Duodenal mucosa (tissue), 2 donors: Measurements from ENCODE around the gene DPF3.

ENCODE experiments used
- H3K27ac ChIP-seq: one replicate; pipeline ENCODE4 v1.7.0; 2013; ENCODE audit warnings: low read depth, low read length
- H3K27me3 ChIP-seq, 2 donors: one replicate each; pipeline ENCODE4 v1.7.0; 2013; ENCODE audit warnings: low read length in 2 of 2, control low read depth in 1 of 2; ENCODE audit not compliant: insufficient read depth in 2 of 2, control insufficient read depth in 1 of 2
- H3K36me3 ChIP-seq, 2 donors: one replicate each; pipeline ENCODE4 v1.7.0; 2013; ENCODE audit warnings: low read length in 2 of 2, control low read depth in 1 of 2; ENCODE audit not compliant: insufficient read depth in 2 of 2, control insufficient read depth in 1 of 2
- H3K4me1 ChIP-seq, 2 donors: one replicate each; pipeline ENCODE4 v1.7.0; 2013; ENCODE audit warnings: low read length in 2 of 2, control low read depth in 1 of 2; ENCODE audit not compliant: insufficient read depth in 2 of 2, control insufficient read depth in 1 of 2
- H3K4me3 ChIP-seq, 2 donors: one replicate each; pipeline ENCODE4 v1.7.0; 2013; ENCODE audit warnings: low read length in 2 of 2, low read depth in 1 of 2
- H3K9ac ChIP-seq, 2 donors: one replicate each; pipeline ENCODE4 v1.7.0; 2013; ENCODE audit warnings: low read length in 2 of 2, low read depth in 1 of 2
- H3K9me3 ChIP-seq, 2 donors: one replicate each; pipeline ENCODE4 v1.7.0; 2013; ENCODE audit warnings: low read length in 2 of 2, control low read depth in 1 of 2; ENCODE audit not compliant: control insufficient read depth in 1 of 2

The DPF3 gene

DNA sequence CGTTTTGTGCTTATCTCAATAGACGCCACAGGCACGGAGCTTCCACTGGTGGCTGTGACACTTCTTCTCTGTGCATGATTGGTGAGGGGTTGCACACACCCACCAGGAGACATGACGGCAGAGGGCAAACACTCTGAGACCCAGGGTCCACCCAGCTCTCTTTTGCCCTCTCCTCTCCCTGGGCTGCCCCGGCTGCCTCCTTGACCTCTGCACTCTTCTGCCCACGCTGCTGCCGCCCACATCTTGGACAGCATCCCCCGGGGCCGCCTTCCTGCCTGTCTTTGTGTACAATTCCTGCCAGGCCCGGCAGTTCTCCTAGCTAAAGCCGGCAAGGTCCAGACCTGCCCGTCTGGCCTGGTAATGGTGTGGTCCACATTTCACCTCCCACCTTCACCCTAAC, 44.7 kb downstream of the DPF3 start:
- Histone ChIP-seq H3K4me1 (peaks cover 0 to 7% of the 10 kb centered on the region in 2 donors), H3K36me3 (no peaks in the 10 kb centered on the region), H3K27ac (no peak overlapping the region), H3K4me3 (no peak overlapping the region), H3K9ac (no peak overlapping the region), H3K27me3 (no peaks in the 10 kb centered on the region), H3K9me3 (no peaks in the 10 kb centered on the region)

DNA sequence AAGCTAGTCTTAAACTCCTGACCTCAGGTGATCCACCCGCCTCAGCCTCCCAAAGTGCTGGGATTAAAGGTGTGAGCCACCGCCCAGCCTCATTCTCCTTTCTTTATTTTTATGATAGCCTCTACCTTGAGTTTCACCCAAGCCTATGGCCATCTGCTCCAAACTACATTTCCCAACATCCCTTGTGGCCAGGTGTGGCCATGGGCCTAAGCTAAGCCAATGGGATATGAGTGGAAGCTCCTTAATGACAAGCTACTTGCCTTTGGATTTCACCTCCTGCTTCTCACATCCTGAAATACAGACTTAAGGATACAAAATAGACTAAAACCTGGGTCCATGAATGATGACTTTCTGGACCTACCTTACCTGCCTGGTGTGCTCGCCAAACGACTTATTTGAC, 46.2 kb downstream of the DPF3 start:
- Histone ChIP-seq H3K27ac (no peak overlapping the region), H3K4me3 (no peak overlapping the region), H3K9ac (no peak overlapping the region), H3K36me3 (no peaks in the 10 kb centered on the region), H3K9me3 (no peaks in the 10 kb centered on the region), H3K4me1 (peaks cover 0 to 7% of the 10 kb centered on the region in 2 donors), H3K27me3 (no peaks in the 10 kb centered on the region)

DNA sequence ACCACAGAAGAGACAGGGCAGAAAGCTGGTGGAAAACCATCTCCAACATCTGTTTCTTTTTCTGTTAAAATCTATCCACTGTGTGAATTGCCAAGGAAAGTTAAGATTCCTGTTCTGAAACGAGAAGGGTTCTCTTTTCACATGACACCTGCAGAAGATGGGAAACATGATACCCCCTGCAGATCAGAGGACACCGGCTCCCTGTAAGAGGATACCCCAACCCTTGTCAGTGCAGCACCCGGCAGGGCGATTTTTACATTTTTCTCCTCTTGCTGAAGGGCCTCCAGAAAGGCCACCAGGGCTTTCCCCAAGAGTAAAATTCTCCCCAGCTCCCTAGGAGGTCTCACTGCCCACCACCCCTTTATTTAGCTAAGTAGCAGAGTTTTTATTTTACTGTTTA, 48.2 kb downstream of the DPF3 start:
- no peak overlapping the region for H3K27ac ChIP-seq
- no peak overlapping the region for H3K9ac ChIP-seq
- no peaks in the 10 kb centered on the region for H3K9me3 ChIP-seq
- peaks cover 0 to 6% of the 10 kb centered on the region in 2 donors for H3K4me1 ChIP-seq
- no peak overlapping the region for H3K4me3 ChIP-seq
- no peaks in the 10 kb centered on the region for H3K27me3 ChIP-seq
- H3K36me3 ChIP-seq = no peaks in the 10 kb centered on the region

DNA sequence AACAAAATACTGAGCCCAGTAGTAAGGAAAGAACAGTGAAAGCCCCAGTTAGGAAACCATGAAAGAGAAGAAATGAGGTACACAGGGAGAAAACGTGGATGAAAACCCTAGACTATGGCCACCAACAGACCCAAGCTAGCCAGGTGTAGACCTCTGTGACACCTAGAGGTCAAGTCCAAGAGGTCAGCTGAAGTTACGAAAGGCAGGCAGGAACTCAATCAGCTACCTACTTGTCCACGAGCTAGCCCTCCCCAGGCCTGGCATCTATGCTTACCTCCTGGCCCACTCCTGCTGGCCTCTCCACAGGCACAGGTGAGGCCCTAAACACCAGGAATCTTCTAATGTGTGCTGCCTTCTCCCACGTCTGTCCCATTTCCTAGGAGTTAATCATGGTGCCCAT, 48.7 kb downstream of the DPF3 start:
- Histone ChIP-seq H3K4me3 (no peak overlapping the region), H3K9me3 (no peaks in the 10 kb centered on the region), H3K27ac (no peak overlapping the region), H3K27me3 (no peaks in the 10 kb centered on the region), H3K36me3 (no peaks in the 10 kb centered on the region), H3K9ac (no peak overlapping the region), H3K4me1 (peaks cover 0 to under 1% of the 10 kb centered on the region in 2 donors)

GRCh38 chr14:72844524-72844923, 49.4 kb downstream of the DPF3 start:
- Histone ChIP-seq H3K9me3 (no peaks in the 10 kb centered on the region), H3K27ac (no peak overlapping the region), H3K9ac (no peak overlapping the region), H3K4me3 (no peak overlapping the region), H3K36me3 (no peaks in the 10 kb centered on the region), H3K4me1 (no peaks in the 10 kb centered on the region), H3K27me3 (no peaks in the 10 kb centered on the region)

- H3K4me1 ChIP-seq = no peaks in the 10 kb centered on the region
- no peak overlapping the region for H3K4me3 ChIP-seq
- no peaks in the 10 kb centered on the region for H3K27me3 ChIP-seq
- H3K9ac ChIP-seq = no peak overlapping the region
- no peaks in the 10 kb centered on the region for H3K9me3 ChIP-seq
- no peaks in the 10 kb centered on the region for H3K36me3 ChIP-seq
- H3K27ac ChIP-seq = no peak overlapping the region
These were observed 53.9 kb downstream of the DPF3 start for GRCh38 chr14:72839753-72840607.

DNA sequence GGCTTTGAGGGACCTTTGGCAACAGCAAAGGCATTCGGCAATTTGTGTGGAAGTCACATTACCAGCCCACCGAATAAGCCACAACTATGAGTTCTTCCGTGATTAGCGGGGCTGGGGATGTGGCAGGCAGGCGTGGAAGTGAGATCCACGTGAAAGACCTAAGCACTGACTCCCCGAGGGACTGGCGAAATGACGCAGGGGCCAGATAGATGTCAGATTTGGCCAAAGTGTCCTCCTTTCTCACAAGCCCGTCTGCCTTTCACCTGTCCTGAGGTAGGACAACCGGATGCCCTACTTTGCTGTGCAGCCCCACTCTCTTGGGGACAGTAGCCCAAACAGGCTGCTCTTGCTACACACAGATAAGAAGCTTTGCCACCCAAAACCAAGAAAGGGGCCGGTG, 54.5 kb downstream of the DPF3 start:
- H3K36me3 ChIP-seq = no peaks in the 10 kb centered on the region
- no peaks in the 10 kb centered on the region for H3K4me1 ChIP-seq
- H3K9me3 ChIP-seq = no peaks in the 10 kb centered on the region
- H3K27me3 ChIP-seq = no peaks in the 10 kb centered on the region
- no peak overlapping the region for H3K9ac ChIP-seq
- no peak overlapping the region for H3K27ac ChIP-seq
- no peak overlapping the region for H3K4me3 ChIP-seq

DNA sequence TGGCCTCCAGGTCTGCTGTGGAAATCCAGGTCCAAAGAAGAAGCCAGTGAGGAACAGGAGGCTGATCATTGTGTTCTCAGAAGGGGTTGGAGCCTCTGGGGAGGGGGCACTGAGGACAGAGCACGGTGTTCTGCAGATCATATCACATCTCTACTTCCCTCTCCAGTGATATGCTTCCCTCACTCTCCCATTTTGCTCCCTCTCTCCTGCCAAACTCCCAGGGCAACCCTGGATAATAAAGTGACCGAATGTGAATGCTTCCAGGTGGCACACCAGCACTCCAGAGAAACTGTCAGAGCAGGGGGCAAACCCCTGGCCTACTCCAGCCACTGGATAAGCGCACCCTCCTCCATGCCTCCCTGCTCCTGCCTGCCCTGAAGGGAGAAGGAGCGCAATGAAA, 57.8 kb downstream of the DPF3 start:
- H3K36me3 ChIP-seq = no peaks in the 10 kb centered on the region
- H3K27me3 ChIP-seq = no peaks in the 10 kb centered on the region
- no peak overlapping the region for H3K4me3 ChIP-seq
- H3K9ac ChIP-seq = no peak overlapping the region
- no peak overlapping the region for H3K27ac ChIP-seq
- H3K4me1 ChIP-seq = peaks cover 4 to 6% of the 10 kb centered on the region in 2 donors
- no peaks in the 10 kb centered on the region for H3K9me3 ChIP-seq

DNA sequence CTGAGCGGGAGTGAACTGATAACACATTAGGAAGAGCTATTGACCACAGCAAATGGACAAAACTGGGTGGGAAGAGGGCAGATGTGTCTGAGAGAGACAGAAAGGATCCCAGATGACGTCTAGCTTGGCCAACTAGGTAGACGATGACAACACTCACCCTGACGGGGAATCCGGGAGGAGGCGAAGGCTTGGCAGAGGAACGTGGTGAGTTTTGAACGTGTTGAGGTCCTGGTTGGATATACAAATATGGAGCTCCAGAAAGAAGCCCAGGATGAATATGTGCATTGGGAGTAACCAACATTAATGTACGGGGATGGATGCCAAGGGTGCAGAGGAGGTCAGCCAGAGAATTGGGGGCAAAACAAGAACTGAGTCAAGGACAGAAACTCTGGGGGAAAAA, 60.7 kb downstream of the DPF3 start:
- Histone ChIP-seq H3K4me3 (no peak overlapping the region), H3K36me3 (no peaks in the 10 kb centered on the region)

GRCh38 chr14:72830786-72831594, 62.9 kb downstream of the DPF3 start:
- H3K4me3 ChIP-seq = peak overlapping the region in 1 of 2 donors; percentile 18
- H3K27me3 ChIP-seq = no peaks in the 10 kb centered on the region
- H3K4me1 ChIP-seq = peaks cover 12 to 19% of the 10 kb centered on the region in 2 donors
- no peak overlapping the region for H3K27ac ChIP-seq
- H3K36me3 ChIP-seq = no peaks in the 10 kb centered on the region
- H3K9me3 ChIP-seq = no peaks in the 10 kb centered on the region
- no peak overlapping the region for H3K9ac ChIP-seq

More for the DNA sequence above, 60.7 kb downstream of the DPF3 start:
- Histone ChIP-seq H3K27ac (no peak overlapping the region), H3K9ac (no peak overlapping the region), H3K4me1 (peaks cover 12 to 16% of the 10 kb centered on the region in 2 donors), H3K27me3 (no peaks in the 10 kb centered on the region), H3K9me3 (no peaks in the 10 kb centered on the region)
